ENCODE measurements around the gene PDE3B. TPM values are rescaled to one million over a fixed set of nuclear protein-coding genes. Genes with fewer than 3 reads are reported as not detected.

PDE3B gene
- total RNA-seq, 1 experiment from 2014 or later, result 4.8 TPM

- Histone ChIP-seq H3K9me3 (ENCODE audit: low read depth, low read length, poor library complexity, severe bottlenecking) (no peaks in the 10 kb centered on the region), H3K4me1 (ENCODE audit: insufficient read depth, low read length, poor library complexity, severe bottlenecking) (no peaks in the 10 kb centered on the region), H3K27ac (ENCODE audit: low read depth, low read length, poor library complexity, severe bottlenecking) (no peak overlapping the region), H3K27me3 (replicated peaks; ENCODE audit: insufficient read depth, low read depth, low read length, poor library complexity) (no peaks in the 10 kb centered on the region), H3K4me3 (ENCODE audit: low read depth, low read length, poor library complexity, severe bottlenecking) (no peak overlapping the region), H3K36me3 (ENCODE audit: insufficient read depth, low read length, poor library complexity, severe bottlenecking) (no peaks in the 10 kb centered on the region)
- DNase-seq (ENCODE audit: low spot score), result no peak
- POLR2A ChIA-PET (ENCODE audit: low non-redundant PET), result no interaction called here
- no TSS peak for BruUV-seq (replicated peaks)
- CTCF ChIA-PET, result no interaction called here
- TF ChIP-seq CTCF (conservative IDR thresholded peaks at IDR 0.05; ENCODE audit: low read depth, low read length) (no peak), EZH2 (IDR thresholded peaks at IDR 0.05; ENCODE audit: borderline replicate concordance, low read depth, low read length, poor library complexity, severe bottlenecking) (no peak)
- intact Hi-C loops (cut with micrococcal nuclease; ENCODE audit: unreplicated experiment), result no loop called here
Observed at GRCh38 chr11:14722496-14722895, 78.9 kb downstream of the PDE3B start.

GRCh38 chr11:14725150-14725549 lies 81.5 kb downstream of the PDE3B start:
- no peak for DNase-seq (ENCODE audit: low spot score)
- POLR2A ChIA-PET (ENCODE audit: low non-redundant PET), result no interaction called here
- Histone ChIP-seq H3K9me3 (ENCODE audit: low read depth, low read length, poor library complexity, severe bottlenecking) (no peaks in the 10 kb centered on the region), H3K27me3 (replicated peaks; ENCODE audit: insufficient read depth, low read depth, low read length, poor library complexity) (no peaks in the 10 kb centered on the region), H3K27ac (ENCODE audit: low read depth, low read length, poor library complexity, severe bottlenecking) (no peak overlapping the region), H3K4me1 (ENCODE audit: insufficient read depth, low read length, poor library complexity, severe bottlenecking) (no peaks in the 10 kb centered on the region), H3K36me3 (ENCODE audit: insufficient read depth, low read length, poor library complexity, severe bottlenecking) (no peaks in the 10 kb centered on the region), H3K4me3 (ENCODE audit: low read depth, low read length, poor library complexity, severe bottlenecking) (no peak overlapping the region)
- CTCF ChIA-PET, result no interaction called here
- intact Hi-C loops (cut with micrococcal nuclease; ENCODE audit: unreplicated experiment), result no loop called here
- BruUV-seq (replicated peaks), result no TSS peak
- TF ChIP-seq CTCF (conservative IDR thresholded peaks at IDR 0.05; ENCODE audit: low read depth, low read length), result no peak
- TF ChIP-seq EZH2 (IDR thresholded peaks at IDR 0.05; ENCODE audit: borderline replicate concordance, low read depth, low read length, poor library complexity, severe bottlenecking), result no peak

GRCh38 chr11:14727215-14727614 lies 83.6 kb downstream of the PDE3B start:
- no peak overlapping the region for H3K27ac ChIP-seq (ENCODE audit: low read depth, low read length, poor library complexity, severe bottlenecking)
- POLR2A ChIA-PET (ENCODE audit: low non-redundant PET), result no interaction called here
- no peak for TF ChIP-seq CTCF (conservative IDR thresholded peaks at IDR 0.05; ENCODE audit: low read depth, low read length)
- no peak for TF ChIP-seq EZH2 (IDR thresholded peaks at IDR 0.05; ENCODE audit: borderline replicate concordance, low read depth, low read length, poor library complexity, severe bottlenecking)
- intact Hi-C loops (cut with micrococcal nuclease; ENCODE audit: unreplicated experiment), result no loop called here
- H3K9me3 ChIP-seq (ENCODE audit: low read depth, low read length, poor library complexity, severe bottlenecking), result no peaks in the 10 kb centered on the region
- CTCF ChIA-PET, result no interaction called here
- no peaks in the 10 kb centered on the region for H3K36me3 ChIP-seq (ENCODE audit: insufficient read depth, low read length, poor library complexity, severe bottlenecking)
- H3K4me3 ChIP-seq (ENCODE audit: low read depth, low read length, poor library complexity, severe bottlenecking), result no peak overlapping the region
- H3K4me1 ChIP-seq (ENCODE audit: insufficient read depth, low read length, poor library complexity, severe bottlenecking), result no peaks in the 10 kb centered on the region
- BruUV-seq (replicated peaks), result no TSS peak
- DNase-seq (ENCODE audit: low spot score), result no peak
- H3K27me3 ChIP-seq (replicated peaks; ENCODE audit: insufficient read depth, low read depth, low read length, poor library complexity), result no peaks in the 10 kb centered on the region
